ENCODE measurements around the gene HNF1A.

HNF1A gene

GRCh38 chr12:120998435-120998834 lies 20.1 kb downstream of the HNF1A start:
- POLR2A ChIA-PET = no interaction called here
- TF ChIP-seq SP1 (IDR thresholded peaks at IDR 0.05) (no peak), ZNF384 (IDR thresholded peaks at IDR 0.05) (no peak), TARDBP (IDR thresholded peaks at IDR 0.05) (no peak), NFRKB (IDR thresholded peaks at IDR 0.05) (no peak), BHLHE40 (IDR thresholded peaks at IDR 0.05; ENCODE audit: borderline replicate concordance) (no peak), LEF1 (IDR thresholded peaks at IDR 0.05; ENCODE audit: borderline replicate concordance) (no peak), FOXA1 (IDR thresholded peaks at IDR 0.05) (no peak), L3MBTL2 (conservative IDR thresholded peaks at IDR 0.05) (no peak), HDGF (IDR thresholded peaks at IDR 0.05; ENCODE audit: borderline replicate concordance) (no peak)
- no peak for DNase-seq (ENCODE audit: extremely low spot score)
- CTCF ChIA-PET = no interaction called here

GRCh38 chr12:120999191-121000120 lies 21.1 kb downstream of the HNF1A start:
- CTCF ChIA-PET = interaction anchor here (0.5 kb wide), 1 partner anchor 54 kb away, joined by 3 read pairs; no protein-coding TSS in a partner anchor
- TF ChIP-seq CTBP1 (IDR thresholded peaks at IDR 0.05; ENCODE audit: borderline replicate concordance) (no peak), LEF1 (IDR thresholded peaks at IDR 0.05; ENCODE audit: borderline replicate concordance) (no peak), FOXA1 (IDR thresholded peaks at IDR 0.05) (no peak), PKNOX1 (IDR thresholded peaks at IDR 0.05) (peak; percentile 54; the same call in 1 of the 2 replicates), FOXM1 (IDR thresholded peaks at IDR 0.05; ENCODE audit: borderline replicate concordance) (no peak), BHLHE40 (IDR thresholded peaks at IDR 0.05; ENCODE audit: borderline replicate concordance) (no peak), ELF4 (IDR thresholded peaks at IDR 0.05) (no peak), HDGF (IDR thresholded peaks at IDR 0.05; ENCODE audit: borderline replicate concordance) (no peak), NFRKB (IDR thresholded peaks at IDR 0.05) (no peak)
- no peak for DNase-seq (ENCODE audit: extremely low spot score)
- POLR2A ChIA-PET = no interaction called here

GRCh38 chr12:121000530-121000929 lies 22.2 kb downstream of the HNF1A start:
- CTCF ChIA-PET = no interaction called here
- TF ChIP-seq HDGF (IDR thresholded peaks at IDR 0.05; ENCODE audit: borderline replicate concordance) (no peak), LEF1 (IDR thresholded peaks at IDR 0.05; ENCODE audit: borderline replicate concordance) (no peak), BHLHE40 (IDR thresholded peaks at IDR 0.05; ENCODE audit: borderline replicate concordance) (no peak), NFRKB (IDR thresholded peaks at IDR 0.05) (no peak), ZNF384 (IDR thresholded peaks at IDR 0.05) (no peak), PKNOX1 (IDR thresholded peaks at IDR 0.05) (no peak), CTBP1 (IDR thresholded peaks at IDR 0.05; ENCODE audit: borderline replicate concordance) (no peak)

GRCh38 chr12:121001060-121001459 lies 22.7 kb downstream of the HNF1A start:
- DNase-seq (ENCODE audit: extremely low spot score) = no peak
- TF ChIP-seq PKNOX1 (IDR thresholded peaks at IDR 0.05) (no peak), SUZ12 (IDR thresholded peaks at IDR 0.05) (no peak)
- ChIA-PET CTCF (no interaction called here), POLR2A (interaction anchor here (1.6 kb wide), 1 partner anchor 16 kb away, joined by 3 read pairs; no protein-coding TSS in a partner anchor)

More at GRCh38 chr12:121000530-121000929, 22.2 kb downstream of the HNF1A start:
- POLR2A ChIA-PET = no interaction called here
- DNase-seq (ENCODE audit: extremely low spot score) = no peak

- CTCF ChIA-PET = no interaction called here
These were observed 23.6 kb downstream of the HNF1A start for GRCh38 chr12:121001841-121002483.

GRCh38 chr12:121003650-121004049 lies 25.3 kb downstream of the HNF1A start:
- POLR2A ChIA-PET = no interaction called here
- no peak for TF ChIP-seq FOXA1 (IDR thresholded peaks at IDR 0.05)
- TF ChIP-seq CTBP1 (IDR thresholded peaks at IDR 0.05; ENCODE audit: borderline replicate concordance) = no peak
- TF ChIP-seq NFRKB (IDR thresholded peaks at IDR 0.05) = no peak
- no peak for TF ChIP-seq HDGF (IDR thresholded peaks at IDR 0.05; ENCODE audit: borderline replicate concordance)
- no peak for TF ChIP-seq ARNT (IDR thresholded peaks at IDR 0.05)
- TF ChIP-seq FOXM1 (IDR thresholded peaks at IDR 0.05; ENCODE audit: borderline replicate concordance) = no peak
- TF ChIP-seq PKNOX1 (IDR thresholded peaks at IDR 0.05) = no peak
- no peak for TF ChIP-seq L3MBTL2 (conservative IDR thresholded peaks at IDR 0.05)
- CTCF ChIA-PET = no interaction called here
- DNase-seq (ENCODE audit: extremely low spot score) = no peak

More at GRCh38 chr12:121001841-121002483, 23.6 kb downstream of the HNF1A start:
- POLR2A ChIA-PET = interaction anchor here (1.6 kb wide), 1 partner anchor 17 kb away, joined by 3 read pairs; no protein-coding TSS in a partner anchor
- no peak for DNase-seq (ENCODE audit: extremely low spot score)
- TF ChIP-seq FOXA1 (IDR thresholded peaks at IDR 0.05) = no peak
- no peak for TF ChIP-seq ELF4 (IDR thresholded peaks at IDR 0.05)
- no peak for TF ChIP-seq TARDBP (IDR thresholded peaks at IDR 0.05)
- no peak for TF ChIP-seq CTBP1 (IDR thresholded peaks at IDR 0.05; ENCODE audit: borderline replicate concordance)
- TF ChIP-seq FOXK2 (IDR thresholded peaks at IDR 0.05) = no peak
- no peak for TF ChIP-seq BHLHE40 (IDR thresholded peaks at IDR 0.05; ENCODE audit: borderline replicate concordance)
- no peak for TF ChIP-seq SP1 (IDR thresholded peaks at IDR 0.05)
- no peak for TF ChIP-seq ZNF384 (IDR thresholded peaks at IDR 0.05)
- no peak for TF ChIP-seq LEF1 (IDR thresholded peaks at IDR 0.05; ENCODE audit: borderline replicate concordance)
- no peak for TF ChIP-seq HDGF (IDR thresholded peaks at IDR 0.05; ENCODE audit: borderline replicate concordance)
- TF ChIP-seq L3MBTL2 (conservative IDR thresholded peaks at IDR 0.05) = no peak

Data from HEK293T (cell line).